NCI-H345 treated with DMSO at 0.1 percent for 48 hours (cell line): Measurements from ENCODE around the gene COP1.

Experiments used
- DNase-seq: peaks from one replicate; lab custom pipeline; 2025; ENCODE audit not compliant: unreplicated experiment; lab: John Stamatoyannopoulos, UW

The COP1 gene

GRCh38 chr1:176201568-176201967 lies 5.5 kb downstream of the COP1 start:
- DNase-seq = no peak

GRCh38 chr1:176199707-176200106 lies 7.4 kb downstream of the COP1 start:
- no peak for DNase-seq

- no peak for DNase-seq
Observed at GRCh38 chr1:176198413-176198812, 8.7 kb downstream of the COP1 start.

- DNase-seq = no peak
Observed at GRCh38 chr1:176196728-176197127, 10.4 kb downstream of the COP1 start.

GRCh38 chr1:176195547-176195946 lies 11.5 kb downstream of the COP1 start:
- DNase-seq = no peak

- no peak for DNase-seq
Observed at GRCh38 chr1:176193663-176194062, 13.4 kb downstream of the COP1 start.

- DNase-seq = no peak
Observed at GRCh38 chr1:176193023-176193422, 14.1 kb downstream of the COP1 start.

GRCh38 chr1:176188604-176189003 lies 18.5 kb downstream of the COP1 start:
- no peak for DNase-seq

- DNase-seq = no peak
Observed at GRCh38 chr1:176187001-176187400, 20.1 kb downstream of the COP1 start.

GRCh38 chr1:176183618-176184017 lies 23.5 kb downstream of the COP1 start:
- DNase-seq = no peak

- DNase-seq = no peak
Observed at GRCh38 chr1:176178316-176178715, 28.8 kb downstream of the COP1 start.

- no peak for DNase-seq
Observed at GRCh38 chr1:176177764-176178163, 29.3 kb downstream of the COP1 start.

GRCh38 chr1:176174108-176174507 lies 33.0 kb downstream of the COP1 start:
- no peak for DNase-seq

- DNase-seq = no peak
Observed at GRCh38 chr1:176172215-176172614, 34.9 kb downstream of the COP1 start.

GRCh38 chr1:176167210-176167609 lies 39.9 kb downstream of the COP1 start:
- no peak for DNase-seq

- DNase-seq = no peak
Observed at GRCh38 chr1:176165573-176165972, 41.5 kb downstream of the COP1 start.

- no peak for DNase-seq
Observed at GRCh38 chr1:176164014-176164678, 42.9 kb downstream of the COP1 start.

GRCh38 chr1:176159993-176160392 lies 47.1 kb downstream of the COP1 start:
- DNase-seq = no peak

GRCh38 chr1:176157995-176158394 lies 49.1 kb downstream of the COP1 start:
- no peak for DNase-seq

- no peak for DNase-seq
Observed at GRCh38 chr1:176149939-176150807, 56.9 kb downstream of the COP1 start.

GRCh38 chr1:176144526-176144925 lies 62.6 kb downstream of the COP1 start:
- DNase-seq = no peak

GRCh38 chr1:176142973-176143372 lies 64.1 kb downstream of the COP1 start:
- DNase-seq = no peak
